GM23248 (cell line): ENCODE data around the gene RPA1.

Experiments
- EZH2 ChIP-seq: fragments of 200-600 bp; sonication (generic); IDR thresholded peaks from 2 replicates; pipeline ENCODE4 v1.6.1; 2018; ENCODE audit warnings: antibody characterized with exemption, mild to moderate bottlenecking; ENCODE audit not compliant: insufficient read depth, poor library complexity, severe bottlenecking
- EZH2phosphoT487 ChIP-seq: fragments of 200-600 bp; sonication (generic); IDR thresholded peaks from 2 replicates; pipeline ENCODE4 v1.6.1; 2018; ENCODE audit warnings: antibody characterized with exemption, moderate library complexity, mild to moderate bottlenecking, low read depth; ENCODE audit not compliant: insufficient read depth

GRCh38 chr17:1867307-1867706, 37.5 kb downstream of the RPA1 start:
- TF ChIP-seq EZH2 (no peak), EZH2phosphoT487 (no peak)
